Sigmoid colon (tissue), 4 donors: Measurements from ENCODE around the gene OTP.

Experiments used
- CTCF ChIP-seq, 4 experiments: fragments of 450-650 bp in 3 of 4; fragments of 200-600 bp in 1 of 4; IDR thresholded peaks; one replicate each; pipeline ENCODE4 v1.5.1; 2016 to 2019; ENCODE audit warnings: antibody characterized with exemption in 4 of 4, mild to moderate bottlenecking in 3 of 4, moderate library complexity in 2 of 4
- EP300 ChIP-seq, 4 donors: sonication (generic); formaldehyde crosslinking; IDR thresholded peaks; one replicate each; pipeline ENCODE4 v1.6.1; 2017; ENCODE audit warnings: antibody characterized with exemption in 4 of 4
- POLR2A ChIP-seq, 2 donors: fragments of 450-650 bp; IDR thresholded peaks; one replicate each; pipeline ENCODE4 v1.6.1; 2016; ENCODE audit warnings: antibody characterized with exemption in 2 of 2, mild to moderate bottlenecking in 2 of 2, moderate library complexity in 2 of 2
- POLR2AphosphoS5 ChIP-seq, 4 donors: sonication (generic); formaldehyde crosslinking; IDR thresholded peaks; one replicate each; pipeline ENCODE4 v1.6.1; 2017; ENCODE audit warnings: antibody characterized with exemption in 4 of 4

DNA sequence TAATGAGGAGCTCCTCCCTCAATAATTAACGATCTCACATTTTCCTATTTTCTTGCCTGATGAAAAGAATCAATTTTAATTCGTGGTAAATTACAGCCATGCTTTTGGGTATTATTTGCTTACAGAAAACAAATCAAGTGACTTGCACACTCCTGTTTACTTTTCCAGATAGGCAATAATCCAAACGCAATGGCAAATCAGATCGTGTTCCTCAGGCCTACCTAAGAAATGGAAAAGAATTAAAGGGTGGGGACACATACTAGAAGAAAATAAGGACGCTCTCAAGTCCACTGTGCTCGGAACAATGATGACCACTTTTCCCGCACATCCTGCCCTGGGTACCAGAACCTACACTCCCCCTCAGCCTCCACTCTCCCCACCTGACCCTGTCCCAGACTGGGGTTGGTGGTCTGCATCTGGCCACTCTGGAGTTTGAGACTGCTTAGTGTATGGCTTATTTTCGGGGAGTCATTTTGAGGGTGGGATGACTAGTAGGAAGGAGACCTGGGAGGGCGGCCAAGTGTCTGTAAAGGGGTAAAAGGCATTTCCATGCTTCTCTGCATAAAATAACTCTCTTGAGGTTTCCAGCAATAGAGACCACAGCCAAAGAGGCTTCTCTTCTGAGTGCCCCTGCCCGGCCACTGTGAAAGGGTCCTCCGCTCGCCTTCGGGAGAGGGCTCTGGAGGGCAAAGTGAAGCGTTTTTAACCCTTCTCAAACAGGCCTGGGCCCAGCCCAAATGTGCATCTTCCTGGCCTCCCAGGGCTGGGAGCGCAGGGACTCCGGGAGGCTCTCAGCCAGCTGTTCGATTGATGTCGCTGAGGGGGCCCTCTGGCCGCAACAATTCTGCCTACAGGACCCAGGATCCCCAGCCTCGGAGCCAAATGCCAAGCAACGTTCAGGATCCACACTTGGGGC, 4.5 kb upstream of the OTP start:
- TF ChIP-seq EP300 (IDR thresholded peaks at IDR 0.05) = no peak
- no peak for TF ChIP-seq CTCF (IDR thresholded peaks at IDR 0.05)
- no peak for TF ChIP-seq POLR2AphosphoS5 (IDR thresholded peaks at IDR 0.05)
- no peak for TF ChIP-seq POLR2A (IDR thresholded peaks at IDR 0.05)
